ENCODE measurements around the gene RIC8B.
A peak's percentile ranks its signal among the peaks of the same experiment; 100 is the strongest.

RIC8B gene

GRCh38 chr12:106900554-106900953 is 126.1 kb downstream of the RIC8B start:
- DNase-seq (ENCODE audit: low spot score in 2 of 2) = no peak
- H3K27me3 Mint-ChIP-seq = peaks cover 41% of the 10 kb centered on the region
- ATAC-seq (ENCODE audit: low read depth) = no peak
- H3K27ac Mint-ChIP-seq = no peak overlapping the region
- H3K4me1 Mint-ChIP-seq = no peaks in the 10 kb centered on the region
- no peaks in the 10 kb centered on the region for H3K36me3 Mint-ChIP-seq
- peaks cover 1% of the 10 kb centered on the region for H3K9me3 Mint-ChIP-seq
- H3K4me3 Mint-ChIP-seq = no peak overlapping the region

- Mint-ChIP-seq H3K27ac (no peak overlapping the region), H3K27me3 (peaks cover 38% of the 10 kb centered on the region), H3K9me3 (no peaks in the 10 kb centered on the region), H3K36me3 (no peaks in the 10 kb centered on the region), H3K4me3 (no peak overlapping the region), H3K4me1 (no peaks in the 10 kb centered on the region)
- no peak for ATAC-seq (ENCODE audit: low read depth)
- no peak for DNase-seq (ENCODE audit: low spot score in 2 of 2)
Measured at GRCh38 chr12:106901276-106901675, 126.8 kb downstream of the RIC8B start.

GRCh38 chr12:106902053-106902452 is 127.6 kb downstream of the RIC8B start:
- H3K4me1 Mint-ChIP-seq = no peaks in the 10 kb centered on the region
- no peaks in the 10 kb centered on the region for H3K9me3 Mint-ChIP-seq
- no peak for ATAC-seq (ENCODE audit: low read depth)
- no peak overlapping the region for H3K27ac Mint-ChIP-seq
- no peaks in the 10 kb centered on the region for H3K36me3 Mint-ChIP-seq
- H3K4me3 Mint-ChIP-seq = no peak overlapping the region
- peaks cover 42% of the 10 kb centered on the region for H3K27me3 Mint-ChIP-seq
- no peak for DNase-seq (ENCODE audit: low spot score in 2 of 2)

- ATAC-seq (ENCODE audit: low read depth) (peak; percentile 69), DNase-seq (ENCODE audit: low spot score in 2 of 2) (no peak)
- no peaks in the 10 kb centered on the region for H3K9me3 Mint-ChIP-seq
- no peak overlapping the region for H3K4me3 Mint-ChIP-seq
- peaks cover 4% of the 10 kb centered on the region for H3K4me1 Mint-ChIP-seq
- no peaks in the 10 kb centered on the region for H3K36me3 Mint-ChIP-seq
- peaks cover 41% of the 10 kb centered on the region for H3K27me3 Mint-ChIP-seq
- no peak overlapping the region for H3K27ac Mint-ChIP-seq
Measured at GRCh38 chr12:106903241-106903945, 128.9 kb downstream of the RIC8B start.

- H3K27me3 Mint-ChIP-seq = peaks cover 45% of the 10 kb centered on the region
- no peak overlapping the region for H3K27ac Mint-ChIP-seq
- no peak overlapping the region for H3K4me3 Mint-ChIP-seq
- no peaks in the 10 kb centered on the region for H3K36me3 Mint-ChIP-seq
- no peak for DNase-seq (ENCODE audit: low spot score in 2 of 2)
- ATAC-seq (ENCODE audit: low read depth) = no peak
- H3K4me1 Mint-ChIP-seq = peaks cover 13% of the 10 kb centered on the region
- no peaks in the 10 kb centered on the region for H3K9me3 Mint-ChIP-seq
Measured at GRCh38 chr12:106906715-106907114, 132.2 kb downstream of the RIC8B start.

- no peak for DNase-seq (ENCODE audit: low spot score in 2 of 2)
- no peak overlapping the region for H3K27ac Mint-ChIP-seq
- ATAC-seq (ENCODE audit: low read depth) = peak; percentile 20
- H3K27me3 Mint-ChIP-seq = peaks cover 44% of the 10 kb centered on the region
- peaks cover 13% of the 10 kb centered on the region for H3K4me1 Mint-ChIP-seq
- no peaks in the 10 kb centered on the region for H3K9me3 Mint-ChIP-seq
- no peaks in the 10 kb centered on the region for H3K36me3 Mint-ChIP-seq
- no peak overlapping the region for H3K4me3 Mint-ChIP-seq
Measured at GRCh38 chr12:106907411-106907810, 132.9 kb downstream of the RIC8B start.

GRCh38 chr12:106907846-106908245 is 133.4 kb downstream of the RIC8B start:
- H3K9me3 Mint-ChIP-seq = no peaks in the 10 kb centered on the region
- no peaks in the 10 kb centered on the region for H3K36me3 Mint-ChIP-seq
- no peak overlapping the region for H3K4me3 Mint-ChIP-seq
- ATAC-seq (ENCODE audit: low read depth) (no peak), DNase-seq (ENCODE audit: low spot score in 2 of 2) (no peak)
- H3K4me1 Mint-ChIP-seq = peaks cover 13% of the 10 kb centered on the region
- peaks cover 44% of the 10 kb centered on the region for H3K27me3 Mint-ChIP-seq
- H3K27ac Mint-ChIP-seq = no peak overlapping the region

- H3K27ac Mint-ChIP-seq = no peak overlapping the region
- H3K4me3 Mint-ChIP-seq = no peak overlapping the region
- H3K36me3 Mint-ChIP-seq = no peaks in the 10 kb centered on the region
- peaks cover 13% of the 10 kb centered on the region for H3K4me1 Mint-ChIP-seq
- H3K9me3 Mint-ChIP-seq = no peaks in the 10 kb centered on the region
- no peak for ATAC-seq (ENCODE audit: low read depth)
- no peak for DNase-seq (ENCODE audit: low spot score in 2 of 2)
- peaks cover 44% of the 10 kb centered on the region for H3K27me3 Mint-ChIP-seq
Measured at GRCh38 chr12:106908561-106908960, 134.1 kb downstream of the RIC8B start.

- no peaks in the 10 kb centered on the region for H3K9me3 Mint-ChIP-seq
- DNase-seq (ENCODE audit: low spot score in 2 of 2) (peak in 1 of 2 donors; percentile 45), ATAC-seq (ENCODE audit: low read depth) (peak; percentile 92)
- H3K36me3 Mint-ChIP-seq = no peaks in the 10 kb centered on the region
- H3K27ac Mint-ChIP-seq = no peak overlapping the region
- peaks cover 39% of the 10 kb centered on the region for H3K27me3 Mint-ChIP-seq
- H3K4me1 Mint-ChIP-seq = peaks cover 13% of the 10 kb centered on the region
- no peak overlapping the region for H3K4me3 Mint-ChIP-seq
Measured at GRCh38 chr12:106910202-106910601, 135.7 kb downstream of the RIC8B start.

- H3K36me3 Mint-ChIP-seq = no peaks in the 10 kb centered on the region
- no peak overlapping the region for H3K4me3 Mint-ChIP-seq
- no peaks in the 10 kb centered on the region for H3K9me3 Mint-ChIP-seq
- ATAC-seq (ENCODE audit: low read depth) = no peak
- no peak overlapping the region for H3K27ac Mint-ChIP-seq
- peaks cover 42% of the 10 kb centered on the region for H3K27me3 Mint-ChIP-seq
- no peak for DNase-seq (ENCODE audit: low spot score in 2 of 2)
- peaks cover 17% of the 10 kb centered on the region for H3K4me1 Mint-ChIP-seq
Measured at GRCh38 chr12:106911581-106911980, 137.1 kb downstream of the RIC8B start.

GRCh38 chr12:106913456-106913855 is 139.0 kb downstream of the RIC8B start:
- Mint-ChIP-seq H3K9me3 (no peaks in the 10 kb centered on the region), H3K36me3 (no peaks in the 10 kb centered on the region), H3K4me1 (peaks cover 15% of the 10 kb centered on the region), H3K27me3 (peaks cover 32% of the 10 kb centered on the region), H3K27ac (no peak overlapping the region), H3K4me3 (no peak overlapping the region)
- no peak for ATAC-seq (ENCODE audit: low read depth)
- DNase-seq (ENCODE audit: low spot score in 2 of 2) = no peak

GRCh38 chr12:106914796-106915634 is 140.5 kb downstream of the RIC8B start:
- DNase-seq (ENCODE audit: low spot score in 2 of 2) (no peak), ATAC-seq (ENCODE audit: low read depth) (no peak)
- Mint-ChIP-seq H3K4me1 (peaks cover 12% of the 10 kb centered on the region), H3K36me3 (no peaks in the 10 kb centered on the region), H3K9me3 (no peaks in the 10 kb centered on the region), H3K27ac (no peak overlapping the region), H3K4me3 (no peak overlapping the region), H3K27me3 (peaks cover 24% of the 10 kb centered on the region)

GRCh38 chr12:106915635-106916026 is 141.1 kb downstream of the RIC8B start:
- Mint-ChIP-seq H3K9me3 (no peaks in the 10 kb centered on the region), H3K27me3 (peaks cover 25% of the 10 kb centered on the region), H3K4me3 (no peak overlapping the region), H3K27ac (no peak overlapping the region), H3K36me3 (no peaks in the 10 kb centered on the region), H3K4me1 (peaks cover 7% of the 10 kb centered on the region)
- no peak for ATAC-seq (ENCODE audit: low read depth)
- no peak for DNase-seq (ENCODE audit: low spot score in 2 of 2)

GRCh38 chr12:106917503-106917902 is 143.0 kb downstream of the RIC8B start:
- no peak for DNase-seq (ENCODE audit: low spot score in 2 of 2)

More at GRCh38 chr12:106917503-106917902, 143.0 kb downstream of the RIC8B start:
- Mint-ChIP-seq H3K4me1 (peaks cover 7% of the 10 kb centered on the region), H3K36me3 (peaks cover 2% of the 10 kb centered on the region), H3K4me3 (no peak overlapping the region), H3K9me3 (peaks cover 2% of the 10 kb centered on the region), H3K27ac (no peak overlapping the region), H3K27me3 (peaks cover 30% of the 10 kb centered on the region)
- ATAC-seq (ENCODE audit: low read depth) = no peak
